ENCODE measurements around the gene ZNF423. TPM values are rescaled to one million over a fixed set of nuclear protein-coding genes. Genes with fewer than 3 reads are reported as not detected.

The ZNF423 gene
- total RNA-seq: 1.6 TPM
- 0.52 TPM for polyA plus RNA-seq
- long read RNA-seq, donor 1: 0 reads
- long read RNA-seq, donor 2: 0 reads
- long read RNA-seq, donor 3: 0 reads
- long read RNA-seq, donor 4: 0 reads
- long read RNA-seq, donor 5: 0 reads
- long read RNA-seq, donor 6: 0 reads
- long read RNA-seq, donor 7: 0 reads
- long read RNA-seq, donor 8: 0 reads
- long read RNA-seq, donor 9: 0 reads
- long read RNA-seq, donor 10: 0 reads

- H3K9me3 ChIP-seq (ENCODE audit: control insufficient read depth in 2 of 2, insufficient read depth in 1 of 2, low read length in 1 of 2): peaks cover 2 to 4% of the 10 kb centered on the region in 2 donors
- H3K4me3 ChIP-seq (ENCODE audit: low read length in 2 of 2): peak within 1 kb of the TSS; percentile 30 to 68
- peaks cover 7 to 18% of the 10 kb centered on the region in 2 donors for H3K4me1 ChIP-seq (ENCODE audit: control insufficient read depth in 2 of 2, insufficient read depth in 2 of 2, low read length in 2 of 2)
- WGBS: 1% methylated on average over 70 of the region's 70 CpGs
- H3K36me3 ChIP-seq (ENCODE audit: control insufficient read depth in 2 of 2, insufficient read depth in 2 of 2, low read length in 1 of 2): no peaks in the 10 kb centered on the region
- H3K27me3 ChIP-seq (ENCODE audit: control insufficient read depth in 2 of 2, insufficient read depth in 1 of 2, low read length in 1 of 2): peaks cover 77 to 94% of the 10 kb centered on the region in 2 donors
- peak within 1 kb of the TSS in 1 of 2 donors; percentile 27 for H3K27ac ChIP-seq (ENCODE audit: low read depth in 1 of 2, low read length in 1 of 2)
- DNase-seq (ENCODE audit: low read depth in 6 of 9, low spot score in 9 of 9): peak in 1 of 9 donors; percentile 35
These were observed at the start of gene ZNF423 for GRCh38 chr16:49855822-49856671. Gene ZNF423, minus strand, starts transcription at chr16:49856112. Its CDS starts 338 bp downstream, at chr16:49855774.

GRCh38 chr16:49904348-49905062 is 48.6 kb upstream of the ZNF423 start:
- no peaks in the 10 kb centered on the region for H3K4me1 ChIP-seq (ENCODE audit: control insufficient read depth in 2 of 2, insufficient read depth in 2 of 2, low read length in 2 of 2)
- H3K9me3 ChIP-seq (ENCODE audit: control insufficient read depth in 2 of 2, insufficient read depth in 1 of 2, low read length in 1 of 2): no peaks in the 10 kb centered on the region
- H3K4me3 ChIP-seq (ENCODE audit: low read length in 2 of 2): no peak overlapping the region
- WGBS: 95% methylated on average over 9 of the region's 9 CpGs
- H3K27ac ChIP-seq (ENCODE audit: low read depth in 1 of 2, low read length in 1 of 2): no peak overlapping the region
- H3K36me3 ChIP-seq (ENCODE audit: control insufficient read depth in 2 of 2, insufficient read depth in 2 of 2, low read length in 1 of 2): no peaks in the 10 kb centered on the region
- no peak for DNase-seq (ENCODE audit: low read depth in 6 of 9, low spot score in 9 of 9)
- no peaks in the 10 kb centered on the region for H3K27me3 ChIP-seq (ENCODE audit: control insufficient read depth in 2 of 2, insufficient read depth in 1 of 2, low read length in 1 of 2)

GRCh38 chr16:49902908-49903307 is 47.0 kb upstream of the ZNF423 start:
- Histone ChIP-seq H3K4me1 (ENCODE audit: control insufficient read depth in 2 of 2, insufficient read depth in 2 of 2, low read length in 2 of 2) (no peaks in the 10 kb centered on the region), H3K27ac (ENCODE audit: low read depth in 1 of 2, low read length in 1 of 2) (no peak overlapping the region), H3K4me3 (ENCODE audit: low read length in 2 of 2) (no peak overlapping the region), H3K36me3 (ENCODE audit: control insufficient read depth in 2 of 2, insufficient read depth in 2 of 2, low read length in 1 of 2) (no peaks in the 10 kb centered on the region), H3K9me3 (ENCODE audit: control insufficient read depth in 2 of 2, insufficient read depth in 1 of 2, low read length in 1 of 2) (no peaks in the 10 kb centered on the region), H3K27me3 (ENCODE audit: control insufficient read depth in 2 of 2, insufficient read depth in 1 of 2, low read length in 1 of 2) (peaks cover 0 to 1% of the 10 kb centered on the region in 2 donors)
- WGBS: 87% methylated on average over 5 of the region's 5 CpGs
- no peak for DNase-seq (ENCODE audit: low read depth in 6 of 9, low spot score in 9 of 9)

- no peak for DNase-seq (ENCODE audit: low read depth in 6 of 9, low spot score in 9 of 9)
- 94% methylated on average over 9 of the region's 9 CpGs for WGBS
- Histone ChIP-seq H3K4me1 (ENCODE audit: control insufficient read depth in 2 of 2, insufficient read depth in 2 of 2, low read length in 2 of 2) (no peaks in the 10 kb centered on the region), H3K27ac (ENCODE audit: low read depth in 1 of 2, low read length in 1 of 2) (no peak overlapping the region), H3K4me3 (ENCODE audit: low read length in 2 of 2) (no peak overlapping the region), H3K9me3 (ENCODE audit: control insufficient read depth in 2 of 2, insufficient read depth in 1 of 2, low read length in 1 of 2) (no peaks in the 10 kb centered on the region), H3K27me3 (ENCODE audit: control insufficient read depth in 2 of 2, insufficient read depth in 1 of 2, low read length in 1 of 2) (peaks cover 0 to 2% of the 10 kb centered on the region in 2 donors), H3K36me3 (ENCODE audit: control insufficient read depth in 2 of 2, insufficient read depth in 2 of 2, low read length in 1 of 2) (no peaks in the 10 kb centered on the region)
These were observed 45.8 kb upstream of the ZNF423 start for GRCh38 chr16:49901711-49902110.

GRCh38 chr16:49900875-49901274 is 45.0 kb upstream of the ZNF423 start:
- Histone ChIP-seq H3K9me3 (ENCODE audit: control insufficient read depth in 2 of 2, insufficient read depth in 1 of 2, low read length in 1 of 2) (no peaks in the 10 kb centered on the region), H3K36me3 (ENCODE audit: control insufficient read depth in 2 of 2, insufficient read depth in 2 of 2, low read length in 1 of 2) (no peaks in the 10 kb centered on the region), H3K27me3 (ENCODE audit: control insufficient read depth in 2 of 2, insufficient read depth in 1 of 2, low read length in 1 of 2) (peaks cover 0 to 2% of the 10 kb centered on the region in 2 donors), H3K4me1 (ENCODE audit: control insufficient read depth in 2 of 2, insufficient read depth in 2 of 2, low read length in 2 of 2) (no peaks in the 10 kb centered on the region), H3K27ac (ENCODE audit: low read depth in 1 of 2, low read length in 1 of 2) (no peak overlapping the region), H3K4me3 (ENCODE audit: low read length in 2 of 2) (no peak overlapping the region)
- DNase-seq (ENCODE audit: low read depth in 6 of 9, low spot score in 9 of 9): no peak
- WGBS: 96% methylated on average over 7 of the region's 7 CpGs

GRCh38 chr16:49899991-49900695 is 44.2 kb upstream of the ZNF423 start:
- no peak overlapping the region for H3K4me3 ChIP-seq (ENCODE audit: low read length in 2 of 2)
- H3K36me3 ChIP-seq (ENCODE audit: control insufficient read depth in 2 of 2, insufficient read depth in 2 of 2, low read length in 1 of 2): no peaks in the 10 kb centered on the region
- WGBS: 93% methylated on average over 8 of the region's 8 CpGs
- H3K4me1 ChIP-seq (ENCODE audit: control insufficient read depth in 2 of 2, insufficient read depth in 2 of 2, low read length in 2 of 2): no peaks in the 10 kb centered on the region
- peaks cover 0 to 2% of the 10 kb centered on the region in 2 donors for H3K27me3 ChIP-seq (ENCODE audit: control insufficient read depth in 2 of 2, insufficient read depth in 1 of 2, low read length in 1 of 2)
- H3K27ac ChIP-seq (ENCODE audit: low read depth in 1 of 2, low read length in 1 of 2): no peak overlapping the region
- no peaks in the 10 kb centered on the region for H3K9me3 ChIP-seq (ENCODE audit: control insufficient read depth in 2 of 2, insufficient read depth in 1 of 2, low read length in 1 of 2)
- no peak for DNase-seq (ENCODE audit: low read depth in 6 of 9, low spot score in 9 of 9)

- WGBS: 93% methylated on average over 12 of the region's 12 CpGs
- Histone ChIP-seq H3K27me3 (ENCODE audit: control insufficient read depth in 2 of 2, insufficient read depth in 1 of 2, low read length in 1 of 2) (peaks cover 0 to 2% of the 10 kb centered on the region in 2 donors), H3K4me1 (ENCODE audit: control insufficient read depth in 2 of 2, insufficient read depth in 2 of 2, low read length in 2 of 2) (no peaks in the 10 kb centered on the region), H3K36me3 (ENCODE audit: control insufficient read depth in 2 of 2, insufficient read depth in 2 of 2, low read length in 1 of 2) (no peaks in the 10 kb centered on the region), H3K27ac (ENCODE audit: low read depth in 1 of 2, low read length in 1 of 2) (no peak overlapping the region), H3K9me3 (ENCODE audit: control insufficient read depth in 2 of 2, insufficient read depth in 1 of 2, low read length in 1 of 2) (no peaks in the 10 kb centered on the region), H3K4me3 (ENCODE audit: low read length in 2 of 2) (no peak overlapping the region)
- no peak for DNase-seq (ENCODE audit: low read depth in 6 of 9, low spot score in 9 of 9)
These were observed 40.6 kb upstream of the ZNF423 start for GRCh38 chr16:49896447-49896964.

GRCh38 chr16:49890876-49891275 is 35.0 kb upstream of the ZNF423 start:
- Histone ChIP-seq H3K36me3 (ENCODE audit: control insufficient read depth in 2 of 2, insufficient read depth in 2 of 2, low read length in 1 of 2) (no peaks in the 10 kb centered on the region), H3K4me3 (ENCODE audit: low read length in 2 of 2) (no peak overlapping the region), H3K9me3 (ENCODE audit: control insufficient read depth in 2 of 2, insufficient read depth in 1 of 2, low read length in 1 of 2) (no peaks in the 10 kb centered on the region), H3K4me1 (ENCODE audit: control insufficient read depth in 2 of 2, insufficient read depth in 2 of 2, low read length in 2 of 2) (no peaks in the 10 kb centered on the region), H3K27me3 (ENCODE audit: control insufficient read depth in 2 of 2, insufficient read depth in 1 of 2, low read length in 1 of 2) (peaks cover 0 to 2% of the 10 kb centered on the region in 2 donors), H3K27ac (ENCODE audit: low read depth in 1 of 2, low read length in 1 of 2) (no peak overlapping the region)
- DNase-seq (ENCODE audit: low read depth in 6 of 9, low spot score in 9 of 9): peak in 8 of 9 donors; percentile 32 to 82 (median 42)
- WGBS: 24% methylated on average over 5 of the region's 5 CpGs
